AG09309 (cell line): ENCODE measurements around the gene SENP2.
"Not testable (repeated sequence)": the region's sequence is repeated elsewhere in the genome, so short reads cannot be mapped to it uniquely, and the experiment has no call there.

Experiments used
- DNase-seq: peaks from one replicate; pipeline ENCODE4 v3.0.0-alpha.2; 2010; ENCODE audit warnings: low read depth
- H3K4me3 ChIP-seq: 2 replicates; pipeline ENCODE4 v1.5.1; 2011; ENCODE audit warnings: mild to moderate bottlenecking, low read depth, low read length, moderate library complexity; ENCODE audit not compliant: control insufficient read depth
- TF ChIP-seq, protein P1 (sequence below): IDR thresholded peaks from 2 replicates; pipeline ENCODE4 v1.5.1; 2011; ENCODE audit warnings: mild to moderate bottlenecking, low read depth, low read length, inconsistent platforms; ENCODE audit not compliant: insufficient read depth, control insufficient read depth; ENCODE audit errors: missing control alignments

Gene SENP2

DNA sequence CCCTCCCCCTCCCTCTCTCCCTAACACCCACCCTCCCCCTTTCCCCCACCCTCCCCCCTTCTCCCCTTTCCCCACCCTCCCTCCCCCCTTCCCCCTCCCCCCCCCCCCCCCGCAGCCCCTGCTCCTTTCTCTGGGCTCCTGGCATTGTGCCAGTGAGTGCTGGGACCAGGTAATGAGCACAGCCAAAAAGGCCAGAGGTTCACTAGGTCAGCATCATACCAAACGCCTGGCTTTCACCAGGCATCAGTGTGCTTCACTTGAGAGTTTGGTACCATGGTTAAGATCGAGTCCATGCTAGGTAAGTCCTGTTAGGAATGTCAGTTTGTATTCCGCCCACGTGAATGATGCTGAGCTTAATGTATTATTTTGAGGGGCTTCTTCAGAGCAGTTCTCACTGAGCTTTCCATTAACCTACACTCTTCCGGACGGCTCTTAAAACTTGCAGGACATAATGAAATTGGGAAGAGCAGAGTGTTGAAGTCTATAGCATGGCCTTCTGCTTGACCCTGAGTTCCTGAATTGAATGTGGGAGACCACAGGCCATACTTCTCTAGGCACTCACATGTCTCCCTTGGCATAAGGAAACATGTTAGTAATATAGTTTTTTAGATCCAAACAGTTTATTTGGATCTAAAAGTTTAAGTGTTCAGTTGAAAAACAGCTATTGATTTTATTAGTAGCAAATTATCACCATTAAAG is 45.6 kb downstream of the SENP2 start:
- TF ChIP-seq, protein P1, sequence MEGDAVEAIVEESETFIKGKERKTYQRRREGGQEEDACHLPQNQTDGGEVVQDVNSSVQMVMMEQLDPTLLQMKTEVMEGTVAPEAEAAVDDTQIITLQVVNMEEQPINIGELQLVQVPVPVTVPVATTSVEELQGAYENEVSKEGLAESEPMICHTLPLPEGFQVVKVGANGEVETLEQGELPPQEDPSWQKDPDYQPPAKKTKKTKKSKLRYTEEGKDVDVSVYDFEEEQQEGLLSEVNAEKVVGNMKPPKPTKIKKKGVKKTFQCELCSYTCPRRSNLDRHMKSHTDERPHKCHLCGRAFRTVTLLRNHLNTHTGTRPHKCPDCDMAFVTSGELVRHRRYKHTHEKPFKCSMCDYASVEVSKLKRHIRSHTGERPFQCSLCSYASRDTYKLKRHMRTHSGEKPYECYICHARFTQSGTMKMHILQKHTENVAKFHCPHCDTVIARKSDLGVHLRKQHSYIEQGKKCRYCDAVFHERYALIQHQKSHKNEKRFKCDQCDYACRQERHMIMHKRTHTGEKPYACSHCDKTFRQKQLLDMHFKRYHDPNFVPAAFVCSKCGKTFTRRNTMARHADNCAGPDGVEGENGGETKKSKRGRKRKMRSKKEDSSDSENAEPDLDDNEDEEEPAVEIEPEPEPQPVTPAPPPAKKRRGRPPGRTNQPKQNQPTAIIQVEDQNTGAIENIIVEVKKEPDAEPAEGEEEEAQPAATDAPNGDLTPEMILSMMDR, result no peak
- H3K4me3 ChIP-seq, result no peak overlapping the region
- DNase-seq, result no peak

DNA sequence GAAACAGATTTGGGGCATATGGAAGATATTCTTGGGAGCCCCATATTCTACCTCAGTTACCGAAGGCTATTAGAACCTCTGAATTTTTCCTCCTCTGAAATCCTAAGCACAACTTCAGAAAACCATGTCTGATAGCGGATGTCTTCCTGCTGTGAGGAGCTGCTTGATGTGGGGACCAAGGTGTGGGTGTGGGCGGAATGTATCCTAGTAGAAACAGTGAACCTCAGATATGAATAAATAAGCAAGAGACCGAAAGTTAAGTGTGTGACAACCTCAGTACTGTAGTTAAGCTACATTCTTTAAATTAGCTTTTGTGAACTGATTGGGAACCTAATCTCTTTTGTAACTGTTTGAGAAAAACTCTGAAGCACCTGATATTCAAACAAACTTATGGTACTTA is 46.9 kb downstream of the SENP2 start:
- TF ChIP-seq, protein P1, result no peak
- H3K4me3 ChIP-seq, result no peak overlapping the region
- no peak for DNase-seq

DNA sequence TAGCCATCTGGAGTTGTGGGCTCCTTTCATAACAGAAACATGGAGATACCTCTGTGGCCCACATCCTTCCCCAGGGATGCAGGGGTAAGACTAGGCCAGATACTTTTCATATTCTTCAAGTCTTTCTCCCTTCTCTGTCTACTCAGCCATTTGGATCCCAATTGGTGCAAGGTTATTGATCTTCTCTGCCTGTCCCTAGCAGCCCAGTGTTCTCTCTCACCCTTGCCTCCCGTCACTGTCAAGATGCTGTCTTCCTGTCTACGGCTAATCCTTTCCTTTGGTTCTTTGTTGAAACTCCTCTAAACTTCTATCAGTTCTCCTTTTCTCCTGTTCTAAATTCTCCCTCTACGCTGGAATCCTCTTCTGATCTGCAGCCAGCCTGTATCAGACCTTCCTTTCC is 51.3 kb downstream of the SENP2 start:
- DNase-seq, result no peak
- H3K4me3 ChIP-seq, result no peak overlapping the region
- TF ChIP-seq, protein P1, result no peak

DNA sequence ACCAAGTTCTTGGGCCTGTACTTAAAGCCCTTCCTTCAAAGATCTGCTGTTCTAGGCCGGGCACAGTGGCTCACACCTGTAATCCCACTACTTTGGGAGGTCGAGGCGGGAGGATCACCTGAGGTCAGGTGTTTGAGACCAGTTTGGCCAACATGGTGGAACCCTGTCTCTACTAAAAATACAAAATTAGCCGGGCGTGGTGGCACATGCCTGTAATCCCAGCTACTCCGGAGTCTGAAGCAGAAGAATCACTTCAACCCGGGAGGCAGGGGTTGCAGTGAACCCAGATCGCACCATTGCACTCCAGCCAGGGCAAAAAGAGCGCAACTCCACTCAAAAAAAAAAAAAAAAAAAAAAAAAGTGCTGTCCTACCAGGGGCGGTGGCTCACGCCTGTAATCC is 52.6 kb downstream of the SENP2 start:
- H3K4me3 ChIP-seq, DNase-seq: not testable (repeated sequence)

DNA sequence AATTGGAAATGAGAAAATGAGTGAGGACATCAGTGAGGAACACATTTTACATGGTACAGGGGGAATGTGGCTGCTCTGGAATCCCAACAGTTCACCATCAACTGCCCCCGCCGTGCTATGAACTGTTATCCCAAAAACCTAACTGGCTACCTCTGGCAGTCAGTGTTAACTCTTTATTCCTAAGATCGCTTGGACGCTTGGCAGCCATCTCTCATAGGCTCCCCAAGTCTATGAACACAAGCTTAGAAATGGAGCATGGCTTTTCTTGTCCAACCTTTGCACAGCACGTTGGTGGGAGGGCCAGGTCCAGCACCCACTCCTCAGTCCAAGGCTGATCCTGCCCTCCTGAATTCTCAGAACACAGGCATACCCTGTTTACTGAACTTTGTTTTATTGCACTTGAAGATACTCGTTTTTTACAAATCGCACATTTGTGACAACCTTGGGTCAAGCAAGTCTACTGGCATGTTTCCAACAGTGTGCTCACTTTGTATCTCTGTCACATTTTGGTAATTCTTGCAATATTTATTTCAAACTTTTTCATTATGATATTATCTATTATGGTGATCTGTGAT is 53.6 kb downstream of the SENP2 start:
- no peak overlapping the region for H3K4me3 ChIP-seq
- TF ChIP-seq, protein P1, result no peak
- DNase-seq, result no peak

DNA sequence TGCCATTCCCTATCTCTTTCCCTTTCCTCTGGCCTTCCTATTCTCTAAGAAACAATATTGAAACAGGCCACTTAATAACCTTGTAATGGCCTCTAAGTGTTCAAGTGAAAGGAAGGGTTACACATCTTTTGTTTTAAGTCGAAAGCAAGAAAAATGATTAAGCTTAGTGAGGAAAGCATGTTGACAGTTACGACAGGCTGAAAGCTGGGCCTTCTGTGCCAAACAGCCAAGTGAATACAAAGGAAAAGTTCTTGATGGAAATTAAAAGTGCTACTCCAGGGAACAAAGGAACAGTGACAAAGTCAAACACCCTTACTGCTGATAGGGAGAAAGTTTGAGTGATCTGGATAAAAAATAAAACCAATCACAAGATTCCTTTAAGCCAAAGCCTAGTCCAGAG is 54.2 kb downstream of the SENP2 start:
- TF ChIP-seq, protein P1, result no peak

DNA sequence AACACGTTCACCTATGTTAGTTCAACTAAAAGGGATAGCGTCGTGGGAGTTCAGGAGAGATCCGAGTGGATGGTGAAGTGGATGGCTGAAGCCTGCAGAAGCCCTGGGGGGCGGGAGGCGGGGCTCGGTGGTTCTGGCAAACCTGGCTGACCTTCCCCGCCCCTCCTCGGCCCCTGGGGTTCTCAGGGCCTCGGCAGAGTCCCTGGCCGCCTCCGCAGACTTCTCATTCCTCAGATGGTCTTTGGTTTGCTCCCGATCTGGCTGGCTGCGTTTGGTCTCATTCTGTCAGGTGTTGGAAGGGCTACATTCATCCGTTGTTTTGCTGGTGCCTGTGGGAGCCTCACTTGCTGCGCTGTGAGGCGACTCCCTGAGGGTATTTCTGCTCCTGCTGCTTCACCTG is 59.1 kb downstream of the SENP2 start:
- not testable (repeated sequence) for DNase-seq, H3K4me3 ChIP-seq

More for the DNA sequence above, 54.2 kb downstream of the SENP2 start:
- DNase-seq, result no peak
- no peak overlapping the region for H3K4me3 ChIP-seq
